Left renal cortex interstitium (tissue), 4 donors: ENCODE results near the gene ADA. TPM values are rescaled to one million over a fixed set of nuclear protein-coding genes. Genes with fewer than 3 reads are reported as not detected.

Experiments used
- DNase-seq, 4 donors: peaks; one replicate each; pipeline ENCODE4 v3.0.0-alpha.2; 2013; ENCODE audit warnings: low read depth in 4 of 4, low spot score in 2 of 4, missing footprints in 1 of 4
- polyA plus RNA-seq, 4 donors: library from polyadenylated mRNA; unstranded; fragments of 120-200 nt; gene quantifications; one replicate each; pipeline ENCODE4 v1.2.1, GENCODE V29; 2013; ENCODE audit not compliant: insufficient read length in 4 of 4

ADA gene
- polyA plus RNA-seq, 4 donors = 5.8 to 7.8 (median 7.4) TPM

- no peak for DNase-seq
These were observed 4.7 kb downstream of the ADA start for GRCh38 chr20:44646641-44647274.

GRCh38 chr20:44646023-44646640, 5.4 kb downstream of the ADA start:
- DNase-seq = no peak

- no peak for DNase-seq
These were observed 6.8 kb downstream of the ADA start for GRCh38 chr20:44644667-44645131.

- no peak for DNase-seq
These were observed 7.3 kb downstream of the ADA start for GRCh38 chr20:44644230-44644617.

- DNase-seq = no peak
These were observed 7.8 kb downstream of the ADA start for GRCh38 chr20:44643596-44644229.

- no peak for DNase-seq
These were observed 8.4 kb downstream of the ADA start for GRCh38 chr20:44643154-44643519.

GRCh38 chr20:44642203-44643153, 9.0 kb downstream of the ADA start:
- DNase-seq = peak in 2 of 4 donors; percentile 53 to 63

- no peak for DNase-seq
These were observed 10.2 kb downstream of the ADA start for GRCh38 chr20:44641325-44641724.

GRCh38 chr20:44640522-44640921, 11.0 kb downstream of the ADA start:
- no peak for DNase-seq

GRCh38 chr20:44637522-44638372, 13.8 kb downstream of the ADA start:
- DNase-seq = no peak

GRCh38 chr20:44637042-44637441, 14.5 kb downstream of the ADA start:
- no peak for DNase-seq

GRCh38 chr20:44635877-44636276, 15.6 kb downstream of the ADA start:
- no peak for DNase-seq

- DNase-seq = no peak
These were observed 17.5 kb downstream of the ADA start for GRCh38 chr20:44633872-44634600.

- DNase-seq = no peak
These were observed 18.2 kb downstream of the ADA start for GRCh38 chr20:44633187-44633810.

- DNase-seq = no peak
These were observed 19.3 kb downstream of the ADA start for GRCh38 chr20:44632103-44632752.

- no peak for DNase-seq
These were observed 21.2 kb downstream of the ADA start for GRCh38 chr20:44630297-44630696.

- DNase-seq = no peak
These were observed 22.0 kb downstream of the ADA start for GRCh38 chr20:44629542-44629941.

GRCh38 chr20:44629017-44629385, 22.5 kb downstream of the ADA start:
- no peak for DNase-seq
